Ovary (tissue), 3 donors: Measurements from ENCODE around the gene LGALS8.

Experiments
- CTCF ChIP-seq, 3 donors: fragments of 450-650 bp in 2 of 3; fragments of 200-600 bp in 1 of 3; IDR thresholded peaks; one replicate each; pipeline versions ENCODE4 v1.5.1 to v1.8.0; 2016 to 2022; ENCODE audit warnings: antibody characterized with exemption in 3 of 3, mild to moderate bottlenecking in 1 of 3
- EP300 ChIP-seq: sonication (generic); formaldehyde crosslinking; IDR thresholded peaks from one replicate; pipeline ENCODE4 v1.6.1; 2017; ENCODE audit warnings: antibody characterized with exemption
- donor health status: DM: no; HTN: no; CAD: no.

- TF ChIP-seq CTCF (IDR thresholded peaks at IDR 0.05) (no peak), EP300 (no peak)
These were observed 2.3 kb downstream of the LGALS8 start for GRCh38 chr1:236526079-236526478.
